NCI-H2107 treated with DMSO at 0.1 percent for 48 hours (cell line): Measurements from ENCODE around the gene RPL7L1.
"Not testable (repeated sequence)": the region's sequence is repeated elsewhere in the genome, so short reads cannot be mapped to it uniquely, and the experiment has no call there.

Source experiments
- DNase-seq: peaks from one replicate; lab custom pipeline; 2025; ENCODE audit not compliant: unreplicated experiment; lab: John Stamatoyannopoulos, UW

Gene RPL7L1

DNA sequence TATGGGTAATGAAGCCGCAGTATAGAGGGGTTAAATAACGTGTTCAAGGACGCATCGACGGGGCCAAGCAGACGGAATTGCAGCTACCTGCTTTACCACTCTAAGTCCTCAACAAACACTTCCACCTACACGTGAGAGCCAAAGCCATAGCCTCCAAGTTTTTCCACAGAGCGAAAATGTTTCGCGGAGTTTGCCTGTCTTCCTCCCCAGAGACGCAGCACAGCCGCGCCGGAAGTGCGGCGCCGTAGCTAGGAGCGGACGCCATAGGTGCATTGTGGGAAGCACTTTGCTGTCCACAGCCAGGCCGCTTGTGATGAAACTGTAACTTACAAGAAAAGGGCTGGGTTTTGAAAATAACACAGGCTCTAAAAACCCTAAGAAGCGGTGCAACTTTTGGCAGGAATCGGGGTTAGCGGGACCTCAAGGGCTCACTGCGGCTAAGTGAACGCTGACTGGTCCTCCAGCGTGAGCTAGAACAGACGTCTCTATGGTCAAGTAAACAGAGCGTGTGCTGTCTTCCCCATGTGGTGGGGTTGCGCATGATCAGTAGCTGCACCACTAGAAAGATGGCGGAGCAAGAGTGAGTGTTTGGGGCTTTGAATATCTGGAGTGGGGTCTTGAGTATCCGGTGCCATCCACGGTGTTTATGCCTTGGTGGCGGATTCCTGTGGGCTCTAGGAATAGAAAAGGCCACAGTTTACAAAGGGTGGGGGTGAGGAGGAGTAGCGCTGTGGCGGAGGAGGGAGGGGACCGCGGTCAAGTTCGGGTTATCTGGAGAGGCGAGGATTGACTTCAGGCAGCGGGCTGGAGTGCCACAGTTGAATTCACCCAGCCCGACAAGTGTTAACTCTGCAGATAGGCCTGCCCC is at the start of gene RPL7L1:
RPL7L1 (plus strand) TSS at position 245 of the 868 bp plus-strand sequence; CDS start at position 540, 295 bp downstream.
- peak; percentile 80 for DNase-seq

DNA sequence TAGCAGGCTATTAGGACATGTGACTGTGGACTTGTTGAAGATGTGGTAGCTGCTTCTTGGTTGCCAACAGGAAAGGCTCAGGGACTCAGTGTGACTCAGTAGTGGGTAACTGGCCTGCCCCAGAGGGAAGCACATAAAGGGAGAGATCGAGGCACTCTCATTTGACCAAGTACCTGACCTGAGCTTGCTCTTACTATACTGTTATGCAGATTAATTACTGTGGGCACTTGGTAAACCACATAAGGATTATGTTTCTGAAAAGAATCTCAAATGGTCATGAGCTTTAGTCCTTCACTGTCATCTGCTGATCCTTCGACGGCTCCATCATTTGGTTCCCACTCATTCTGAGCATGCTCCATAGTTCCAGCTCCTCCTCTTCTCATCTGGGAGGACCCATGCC is 48.2 kb upstream of the RPL7L1 start:
- no peak for DNase-seq

GRCh38 chr6:42834056-42834455 is 45.4 kb upstream of the RPL7L1 start:
- DNase-seq: no peak

GRCh38 chr6:42841844-42842584 is 37.4 kb upstream of the RPL7L1 start:
- no peak for DNase-seq

DNA sequence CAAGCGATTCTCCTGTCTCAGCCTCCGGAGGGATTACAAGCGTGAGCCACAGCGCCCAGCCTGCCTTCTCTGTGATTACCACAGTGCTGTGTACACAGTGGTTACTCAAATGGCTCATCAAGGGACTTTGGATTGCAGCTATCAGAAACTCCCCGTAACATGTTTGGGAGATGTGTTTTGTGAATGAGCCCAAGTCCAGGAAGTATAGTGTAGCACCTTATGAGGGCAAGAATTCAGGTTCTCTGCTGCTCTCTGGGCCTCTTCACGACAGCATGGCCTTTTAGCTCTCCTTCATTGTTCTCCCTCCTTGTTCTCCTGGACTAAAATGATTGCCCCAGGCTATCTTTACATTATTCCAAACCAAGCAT is 34.1 kb upstream of the RPL7L1 start:
- DNase-seq: no peak

GRCh38 chr6:42846505-42846904 is 32.9 kb upstream of the RPL7L1 start:
- DNase-seq: peak; percentile 13

- DNase-seq: no peak
Measured at GRCh38 chr6:42848700-42849099, 30.7 kb upstream of the RPL7L1 start.

DNA sequence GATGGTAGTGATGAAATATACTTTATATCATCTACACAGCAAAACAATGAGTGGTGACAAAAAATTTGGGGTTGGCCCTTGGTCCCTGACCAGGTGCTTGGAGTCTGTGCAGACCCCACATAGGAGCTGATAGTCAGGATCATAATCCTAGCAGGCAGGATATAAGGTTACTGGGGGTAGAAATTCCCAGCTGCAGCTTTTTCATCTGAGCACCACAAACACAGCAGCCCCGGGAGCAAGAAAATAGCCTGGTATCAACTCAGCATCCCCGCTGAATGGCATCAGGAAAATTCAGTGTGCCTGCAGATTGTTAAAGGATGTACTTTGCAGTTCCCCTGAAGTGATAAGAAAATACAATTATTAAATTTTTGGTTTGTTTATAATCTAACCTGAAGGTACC is 27.8 kb upstream of the RPL7L1 start:
- DNase-seq: no peak

DNA sequence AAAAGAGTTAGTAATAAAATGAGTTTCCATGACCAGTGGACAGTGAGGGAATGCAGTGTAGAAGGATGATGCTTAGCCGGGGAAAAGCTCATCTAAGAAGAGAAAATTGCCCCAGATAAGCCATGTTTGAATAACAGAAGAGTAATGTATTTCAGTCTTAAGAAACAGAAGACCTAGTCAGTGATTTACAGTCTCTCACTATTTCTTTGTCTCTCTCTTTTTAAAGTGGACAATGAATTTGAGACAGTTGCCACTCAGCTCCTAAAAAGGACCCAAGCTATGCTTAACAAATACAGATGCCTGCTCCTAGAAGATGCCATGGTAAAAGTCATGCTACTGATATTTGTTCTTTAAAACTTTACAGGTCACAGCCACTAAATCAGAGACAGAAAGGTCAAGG is 19.4 kb upstream of the RPL7L1 start:
- no peak for DNase-seq

DNA sequence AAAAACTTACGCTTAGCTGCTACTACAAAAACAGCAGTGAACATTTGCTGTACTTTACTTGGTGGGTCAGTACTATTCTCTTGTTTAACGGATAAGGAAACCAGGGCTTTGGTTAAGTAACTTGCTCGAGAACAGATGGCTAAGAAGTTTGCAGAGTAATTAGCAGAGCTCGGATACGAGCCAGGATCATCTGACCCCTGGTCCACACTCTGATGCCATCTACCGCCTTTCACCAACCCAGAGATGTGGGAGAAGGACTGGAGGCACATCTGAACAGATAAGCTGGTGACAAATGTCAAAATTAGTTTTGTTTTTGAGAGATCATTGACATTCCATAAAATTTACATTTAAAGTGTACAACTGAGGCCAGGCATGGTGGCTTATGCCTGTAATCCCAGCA is 18.9 kb upstream of the RPL7L1 start:
- no peak for DNase-seq

DNA sequence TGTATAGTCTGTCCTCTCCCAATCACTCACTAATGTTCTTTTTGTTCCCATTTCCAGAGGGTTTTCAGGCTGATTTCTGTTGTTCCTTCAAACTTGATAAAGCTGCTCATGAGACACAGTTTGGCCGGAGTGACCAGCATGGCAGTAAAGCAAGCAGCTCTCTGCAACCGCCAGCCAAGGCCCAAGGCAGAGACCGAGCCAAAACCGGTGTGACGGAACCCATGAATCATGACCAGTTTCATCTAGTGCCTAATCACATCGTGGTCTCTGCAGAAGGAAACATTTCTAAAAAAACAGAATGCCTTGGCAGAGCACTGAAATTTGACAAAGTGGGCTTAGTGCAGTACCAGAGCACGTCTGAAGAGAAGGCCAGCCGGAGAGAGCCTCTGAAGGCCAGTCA is 14.8 kb upstream of the RPL7L1 start:
- DNase-seq: no peak

DNA sequence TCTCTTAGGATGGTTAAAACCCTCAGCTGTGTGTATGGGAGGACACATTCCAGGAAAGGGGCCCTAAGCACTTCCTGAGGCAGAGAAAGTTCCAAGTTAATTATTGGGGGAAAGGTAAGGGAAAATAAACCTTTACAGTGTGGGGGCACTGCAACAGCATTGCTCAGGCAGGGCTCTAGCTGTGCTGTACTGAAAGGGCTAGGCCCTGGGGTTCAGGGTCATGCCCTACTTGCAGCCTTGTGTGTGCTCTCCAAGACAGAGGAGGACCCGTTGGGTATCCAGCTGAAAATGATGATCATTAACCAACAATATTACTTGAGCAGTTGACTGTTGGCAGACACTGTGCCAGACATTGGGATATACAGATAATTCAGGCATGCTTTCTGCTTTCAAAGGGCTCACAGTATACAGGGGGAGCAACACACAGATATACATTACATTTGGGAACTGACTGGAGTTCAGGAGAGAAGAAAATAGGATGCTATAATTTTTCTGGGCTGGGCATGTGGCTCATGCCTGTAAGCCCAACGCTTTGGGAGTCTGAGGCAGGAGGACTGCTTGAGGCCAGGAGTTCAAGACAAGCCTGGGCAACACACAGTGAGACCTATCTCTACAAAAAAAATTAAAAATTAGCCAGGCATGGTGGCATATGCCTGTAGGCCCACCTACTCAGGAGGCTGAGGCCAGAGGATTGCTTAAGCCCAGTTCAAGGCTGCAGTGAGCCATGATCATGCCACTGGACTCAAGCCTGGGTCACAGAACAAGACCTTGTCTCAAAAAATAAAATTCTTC is 9.1 kb upstream of the RPL7L1 start:
- DNase-seq: no peak

DNA sequence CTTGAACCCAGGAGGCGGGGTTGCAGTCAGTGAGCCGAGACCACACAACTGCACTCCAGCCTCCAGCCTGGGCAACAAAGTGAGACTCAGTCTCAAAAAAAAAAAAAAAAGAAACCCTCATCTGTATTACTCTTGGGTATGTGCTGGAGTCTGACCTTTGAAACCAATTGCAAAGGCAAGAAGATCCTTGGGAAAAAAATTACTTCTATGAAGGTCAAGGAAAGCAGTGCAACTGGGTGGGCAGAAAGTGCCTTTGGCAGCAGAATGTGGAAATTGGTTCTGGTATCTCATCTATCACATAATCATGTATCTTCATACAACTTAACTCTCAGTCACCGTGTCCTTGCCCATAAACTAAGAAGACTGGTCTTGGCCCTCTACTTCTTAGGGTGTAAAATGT is 7.7 kb upstream of the RPL7L1 start:
- DNase-seq: no peak

DNA sequence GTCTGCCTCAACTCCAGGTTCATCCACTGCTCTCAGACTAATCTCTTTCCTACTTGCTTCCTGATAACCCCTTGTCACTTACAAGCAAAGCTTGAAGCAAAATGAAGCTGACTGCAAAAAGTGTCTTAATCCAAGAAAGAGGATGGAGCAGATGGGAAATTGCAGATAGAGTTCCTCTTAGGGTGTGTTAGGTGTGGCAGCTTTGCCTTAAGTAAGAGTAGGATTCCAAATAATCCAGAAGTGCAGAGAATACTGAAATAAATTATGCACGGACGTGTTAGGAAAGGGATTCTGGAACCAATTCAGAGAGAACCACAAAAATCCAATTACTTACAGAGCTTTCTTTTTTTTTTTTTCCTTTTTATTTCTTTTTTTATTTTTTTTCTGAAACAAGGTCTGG is 6.1 kb upstream of the RPL7L1 start:
- DNase-seq: no peak

- DNase-seq: no peak
Measured at GRCh38 chr6:42877695-42878094, 1.7 kb upstream of the RPL7L1 start.

DNA sequence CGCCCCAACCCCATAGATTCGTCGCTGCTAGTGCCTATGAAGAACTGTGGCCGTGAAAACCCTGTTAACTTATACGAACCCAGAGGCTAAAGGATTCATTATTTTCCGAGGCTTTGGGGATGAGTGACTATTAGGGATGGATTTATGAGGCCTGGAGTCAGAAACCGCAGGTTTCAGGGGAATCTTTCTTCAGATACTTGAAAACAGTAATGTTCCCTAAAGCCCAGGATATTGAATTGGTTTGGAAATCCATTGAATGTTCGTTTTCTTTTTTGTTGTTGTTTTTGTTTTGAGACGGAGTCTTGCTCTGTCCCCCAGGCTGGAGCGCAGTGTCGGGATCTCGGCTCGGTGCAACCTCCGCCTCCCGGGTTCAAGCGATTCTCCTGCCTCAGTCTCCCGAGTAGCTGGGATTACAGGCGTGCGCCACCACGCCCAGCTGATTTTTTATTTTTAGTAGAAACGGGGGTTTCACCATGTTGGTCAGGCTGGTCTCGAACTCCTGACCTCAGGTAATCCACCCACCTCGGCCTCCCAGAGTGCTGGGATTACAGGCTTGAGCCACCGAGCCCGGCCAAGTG is 913 bp downstream of the RPL7L1 start:
- not testable (repeated sequence) for DNase-seq

- not testable (repeated sequence) for DNase-seq
Measured at GRCh38 chr6:42880871-42881270, 1.5 kb downstream of the RPL7L1 start.

DNA sequence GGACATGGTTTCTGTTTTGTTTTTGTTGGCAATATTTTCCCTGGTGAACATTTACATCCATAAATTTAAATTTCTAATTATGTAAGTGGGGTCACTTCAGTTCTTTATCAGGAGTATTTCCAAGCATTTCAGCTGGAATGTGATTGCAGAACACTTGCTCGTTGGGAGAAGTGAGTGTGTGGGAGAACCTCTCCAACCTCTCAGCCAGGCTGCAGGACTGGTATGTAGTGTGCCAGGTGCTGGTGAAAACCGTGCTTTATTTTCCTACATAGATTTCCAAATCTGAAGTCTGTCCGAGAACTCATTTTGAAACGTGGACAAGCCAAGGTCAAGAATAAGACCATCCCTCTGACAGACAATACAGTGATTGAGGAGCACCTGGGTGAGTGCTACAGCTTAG is 6.3 kb downstream of the RPL7L1 start:
- no peak for DNase-seq

GRCh38 chr6:42888201-42888600 is 8.8 kb downstream of the RPL7L1 start:
- not testable (repeated sequence) for DNase-seq

DNA sequence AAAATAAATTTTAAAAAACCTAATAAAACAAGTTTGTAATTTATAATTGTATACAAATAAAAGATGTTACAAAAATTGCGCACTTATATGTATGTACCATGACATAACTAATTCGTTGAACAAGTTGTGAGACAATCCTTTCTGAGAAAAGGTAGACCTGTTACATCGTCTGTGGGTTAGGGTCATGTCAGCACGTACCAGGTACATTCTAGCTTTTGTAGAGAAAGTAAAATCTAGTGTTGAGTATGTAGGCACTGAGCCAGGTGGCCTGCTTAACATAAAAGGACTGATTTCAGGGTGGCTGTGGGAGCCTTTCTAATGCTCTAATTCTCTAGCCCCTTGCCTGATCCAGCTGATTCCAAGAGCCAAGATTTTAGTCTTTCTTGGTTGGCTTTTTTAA is 10.4 kb downstream of the RPL7L1 start:
- DNase-seq: no peak
